MCF 10A (cell line): ENCODE results near the gene NEDD8. TPM values are rescaled to one million over a fixed set of nuclear protein-coding genes. Genes with fewer than 3 reads are reported as not detected.

Experiments
- BruUV-seq: library from RNA; stranded (reverse); fragments of 400-500 nt; replicated peaks from 2 replicates; lab custom pipeline; 2021; lab: Mats Ljungman, UMichigan
- CTCF ChIA-PET: fragments of 300-600 bp; sonication (Branson Sonifier 250); formaldehyde crosslinking; extraction: SDS; loops from one replicate; lab custom pipeline; 2021; ENCODE audit warnings: antibody characterized with exemption, inconsistent platforms; lab: Yijun Ruan, JAX
- POLR2A ChIA-PET: fragments of 300-600, 350-650 bp; sonication (Branson Sonifier 250); formaldehyde crosslinking; extraction: SDS; loops from one replicate; lab custom pipeline; 2020; ENCODE audit warnings: antibody characterized with exemption, inconsistent platforms; lab: Yijun Ruan, JAX
- DNase-seq: peaks from one replicate; pipeline ENCODE4 v3.0.0-alpha.2; 2018; ENCODE audit not compliant: unreplicated experiment
- H3K27ac Mint-ChIP-seq: one replicate; pipeline ENCODE4 v1.8.0; 2022; ENCODE audit warnings: mild to moderate bottlenecking, low read depth, mixed read lengths; ENCODE audit not compliant: unreplicated experiment
- H3K27me3 Mint-ChIP-seq: one replicate; pipeline ENCODE4 v1.8.0; 2022; ENCODE audit warnings: mixed read lengths; ENCODE audit not compliant: insufficient read depth, unreplicated experiment
- H3K36me3 Mint-ChIP-seq: one replicate; pipeline ENCODE4 v1.8.0; 2022; ENCODE audit warnings: mild to moderate bottlenecking, moderate library complexity, mixed read lengths; ENCODE audit not compliant: insufficient read depth, unreplicated experiment
- H3K4me1 Mint-ChIP-seq: one replicate; pipeline ENCODE4 v1.8.0; 2022; ENCODE audit warnings: mixed read lengths; ENCODE audit not compliant: insufficient read depth, unreplicated experiment
- H3K4me3 Mint-ChIP-seq: one replicate; pipeline ENCODE4 v1.8.0; 2022; ENCODE audit warnings: mild to moderate bottlenecking, moderate library complexity, mixed read lengths; ENCODE audit not compliant: unreplicated experiment
- H3K9me3 Mint-ChIP-seq: one replicate; pipeline ENCODE4 v1.8.0; 2022; ENCODE audit warnings: mixed read lengths; ENCODE audit not compliant: unreplicated experiment
- intact Hi-C: fragments of 100-400 bp; cut with micrococcal nuclease; formaldehyde crosslinking; loops from 2 replicates; pipeline ENCODE4 v1.14.1; 2022
- total RNA-seq: library from RNA; stranded (reverse); gene quantifications from 2 replicates; pipeline ENCODE4 v1.2.3, GENCODE V29; 2022
- TF ChIP-seq, protein P1 (sequence below): fragments of 200-600 bp; IDR thresholded peaks from one replicate; pipeline ENCODE4 v1.8.0; 2022; ENCODE audit warnings: antibody characterized with exemption, mild to moderate bottlenecking; ENCODE audit not compliant: unreplicated experiment

NEDD8 gene
- total RNA-seq, 1 experiment from 2014 or later, result 243 TPM

DNA sequence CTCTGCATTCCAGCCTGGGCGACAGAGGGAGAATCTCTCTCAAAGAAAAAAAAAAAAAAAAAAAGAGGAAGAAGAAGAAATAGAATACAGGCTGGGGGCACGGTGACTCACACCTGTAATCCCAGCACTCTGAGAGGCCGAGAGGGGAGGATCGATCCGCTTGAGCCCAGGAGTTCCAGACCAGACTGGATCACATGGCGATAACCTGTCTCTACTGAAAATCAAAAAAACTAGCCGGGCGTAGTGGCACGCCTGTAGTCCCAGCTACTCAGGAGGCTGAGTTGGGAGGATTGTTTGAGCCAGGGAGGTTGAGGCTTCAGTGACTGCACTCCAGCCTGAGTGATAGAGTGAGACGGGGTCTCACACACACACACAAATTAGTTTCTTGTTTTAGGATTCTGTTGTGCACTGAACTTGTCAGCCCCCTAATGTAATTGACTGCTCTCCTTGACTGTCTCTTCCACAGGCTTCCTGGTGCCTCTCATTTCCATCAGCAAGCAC, 11.2 kb upstream of the NEDD8 start:
- BruUV-seq, result no TSS peak

DNA sequence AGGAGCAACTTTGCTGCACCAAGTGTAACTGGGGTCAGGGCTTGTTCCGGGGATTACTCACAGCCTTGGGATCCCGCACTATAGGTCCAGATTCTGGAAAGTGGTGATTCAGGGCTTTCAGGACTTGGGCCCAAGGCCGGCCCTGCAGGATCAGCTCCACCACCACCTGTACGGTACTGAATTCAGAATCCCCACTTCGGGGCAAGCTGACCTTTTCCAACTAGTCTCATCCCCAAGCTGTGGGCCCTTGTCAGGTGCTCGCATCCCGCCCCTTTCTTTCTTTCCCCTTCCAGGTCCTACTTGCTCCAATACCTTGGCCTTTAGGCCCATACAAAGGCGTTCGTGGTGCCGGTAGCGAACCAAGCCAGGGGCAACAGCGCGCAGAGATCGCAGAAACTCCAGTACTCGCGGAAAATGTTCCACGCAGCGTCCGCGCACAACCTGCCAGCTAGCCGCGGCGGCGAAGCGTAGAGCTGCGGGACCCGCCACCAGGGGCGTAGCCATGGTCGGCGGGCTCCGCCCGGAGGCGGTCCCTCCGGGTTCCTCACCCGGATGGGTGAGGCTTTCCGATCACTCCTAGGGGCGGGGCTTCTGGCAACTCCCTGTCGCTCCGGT, 9.8 kb upstream of the NEDD8 start:
- Mint-ChIP-seq H3K27ac (peak overlapping the region; percentile 100), H3K4me3 (peak overlapping the region; percentile 86), H3K9me3 (no peaks in the 10 kb centered on the region), H3K27me3 (no peaks in the 10 kb centered on the region), H3K36me3 (peaks cover 51% of the 10 kb centered on the region), H3K4me1 (peaks cover 30% of the 10 kb centered on the region)
- CTCF ChIA-PET, result interaction anchor here (0.6 to 17.7 kb wide), 26 partner anchors 8 to 1090 kb away, joined by 3 to 457 read pairs (median 6); partner anchors contain the start of genes ADCY4, CHMP4A, CIDEB and DHRS1
- DNase-seq, result peak; percentile 94
- intact Hi-C loops, result loop anchor here (1.0 to 5.0 kb wide), 3 partner anchors 29 to 230 kb away; partner anchors contain the start of genes RABGGTA and TM9SF1
- TF ChIP-seq, protein P1, sequence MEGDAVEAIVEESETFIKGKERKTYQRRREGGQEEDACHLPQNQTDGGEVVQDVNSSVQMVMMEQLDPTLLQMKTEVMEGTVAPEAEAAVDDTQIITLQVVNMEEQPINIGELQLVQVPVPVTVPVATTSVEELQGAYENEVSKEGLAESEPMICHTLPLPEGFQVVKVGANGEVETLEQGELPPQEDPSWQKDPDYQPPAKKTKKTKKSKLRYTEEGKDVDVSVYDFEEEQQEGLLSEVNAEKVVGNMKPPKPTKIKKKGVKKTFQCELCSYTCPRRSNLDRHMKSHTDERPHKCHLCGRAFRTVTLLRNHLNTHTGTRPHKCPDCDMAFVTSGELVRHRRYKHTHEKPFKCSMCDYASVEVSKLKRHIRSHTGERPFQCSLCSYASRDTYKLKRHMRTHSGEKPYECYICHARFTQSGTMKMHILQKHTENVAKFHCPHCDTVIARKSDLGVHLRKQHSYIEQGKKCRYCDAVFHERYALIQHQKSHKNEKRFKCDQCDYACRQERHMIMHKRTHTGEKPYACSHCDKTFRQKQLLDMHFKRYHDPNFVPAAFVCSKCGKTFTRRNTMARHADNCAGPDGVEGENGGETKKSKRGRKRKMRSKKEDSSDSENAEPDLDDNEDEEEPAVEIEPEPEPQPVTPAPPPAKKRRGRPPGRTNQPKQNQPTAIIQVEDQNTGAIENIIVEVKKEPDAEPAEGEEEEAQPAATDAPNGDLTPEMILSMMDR, result peak; percentile 37
- POLR2A ChIA-PET, result interaction anchor here (0.5 to 4.7 kb wide), 37 partner anchors 9 to 1288 kb away, joined by 3 to 187 read pairs (median 7); partner anchors contain the start of genes CHMP4A, CIDEB, DCAF11 and DHRS1
- BruUV-seq, result no TSS peak

More for the DNA sequence above, 11.2 kb upstream of the NEDD8 start:
- ChIA-PET CTCF (interaction anchor here (0.6 to 17.7 kb wide), 28 partner anchors 10 to 416 kb away, joined by 3 to 457 read pairs (median 4); partner anchors contain the start of genes ADCY4, CHMP4A, CIDEB and DHRS1), POLR2A (interaction anchor here (0.8 to 4.7 kb wide), 25 partner anchors 8 to 199 kb away, joined by 3 to 187 read pairs (median 10); partner anchors contain the start of genes CHMP4A, CIDEB, DCAF11 and DHRS1)
- Mint-ChIP-seq H3K36me3 (peaks cover 37% of the 10 kb centered on the region), H3K27ac (peak overlapping the region; percentile 100), H3K4me3 (peak overlapping the region; percentile 86), H3K9me3 (no peaks in the 10 kb centered on the region), H3K4me1 (peaks cover 21% of the 10 kb centered on the region), H3K27me3 (no peaks in the 10 kb centered on the region)
- intact Hi-C loops, result loop anchor here (1.0 to 5.0 kb wide), 5 partner anchors 27 to 231 kb away; partner anchors contain the start of genes MDP1 and TM9SF1
- DNase-seq, result peak; percentile 47
- TF ChIP-seq, protein P1, result no peak

DNA sequence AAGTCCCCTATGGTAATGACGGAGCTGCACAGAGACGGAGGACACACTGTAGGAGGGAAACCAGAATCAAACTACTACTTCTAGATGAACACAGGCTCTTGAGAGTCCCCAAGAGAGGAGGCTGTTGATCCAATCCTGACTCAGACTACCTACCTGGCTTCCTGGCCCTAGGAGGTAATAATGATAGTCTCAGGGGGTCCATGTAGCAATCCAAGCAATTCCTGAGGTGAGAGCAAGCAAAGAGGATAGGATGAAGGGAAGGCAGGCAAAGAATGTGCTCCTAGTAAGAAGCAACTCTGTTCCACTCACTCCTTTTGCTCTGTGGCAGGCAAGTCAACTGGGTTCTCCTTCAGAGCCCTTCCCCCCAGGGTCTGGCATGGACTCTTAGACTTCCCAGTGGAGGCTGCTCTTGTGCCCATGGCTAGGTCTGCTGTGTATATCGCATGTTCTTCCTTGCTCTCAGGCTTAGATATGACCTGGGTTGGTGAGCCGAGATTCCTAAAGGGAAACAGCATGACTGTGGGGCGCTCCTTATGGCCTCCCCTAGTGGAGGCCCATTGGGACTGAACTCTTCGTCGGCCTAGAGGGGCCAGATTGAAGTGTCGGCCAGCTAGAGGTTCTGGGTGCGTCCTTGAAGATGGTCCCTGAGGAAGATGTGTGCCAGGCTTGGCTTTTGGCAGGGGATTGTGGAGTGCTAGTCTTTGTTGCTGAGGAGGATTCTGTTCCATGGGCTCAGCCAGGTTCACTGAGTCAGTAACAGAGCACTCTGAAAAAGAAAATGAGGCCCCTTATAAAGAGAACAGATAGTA, 8.1 kb upstream of the NEDD8 start:
- DNase-seq, result no peak
- Mint-ChIP-seq H3K9me3 (no peaks in the 10 kb centered on the region), H3K36me3 (peaks cover 67% of the 10 kb centered on the region), H3K4me1 (peaks cover 31% of the 10 kb centered on the region), H3K27me3 (no peaks in the 10 kb centered on the region), H3K4me3 (peak overlapping the region; percentile 86), H3K27ac (no peak overlapping the region)
- BruUV-seq, result no TSS peak
- intact Hi-C loops, result loop anchor here (5.0 kb wide), 2 partner anchors 43 to 228 kb away; partner anchors contain the start of gene TM9SF1
- TF ChIP-seq, protein P1, result no peak
- CTCF ChIA-PET, result interaction anchor here (1.0 to 17.7 kb wide), 6 partner anchors 26 to 201 kb away, joined by 5 to 457 read pairs (median 78); partner anchors contain the start of genes ADCY4, CIDEB, DHRS1 and LTB4R
- POLR2A ChIA-PET, result interaction anchor here (1.5 to 4.7 kb wide), 6 partner anchors 22 to 69 kb away, joined by 3 to 187 read pairs (median 76); partner anchors contain the start of genes CHMP4A, CIDEB, DHRS1 and LTB4R
